HG02943 (cell line): ENCODE data around the gene PRR20G.
"Not testable (repeated sequence)": the region's sequence is repeated elsewhere in the genome, so short reads cannot be mapped to it uniquely, and the experiment has no call there.

Source experiments
- ATAC-seq: cut with Tn5 transposase; IDR thresholded peaks from one replicate; pipeline ENCODE4 v1.9.1; 2021; ENCODE audit warnings: mild to moderate bottlenecking, low read depth, moderate library complexity; ENCODE audit not compliant: unreplicated experiment

The PRR20G gene

GRCh38 chr3:127304121-127304744, 16.4 kb upstream of the PRR20G start:
- no peak for ATAC-seq

DNA sequence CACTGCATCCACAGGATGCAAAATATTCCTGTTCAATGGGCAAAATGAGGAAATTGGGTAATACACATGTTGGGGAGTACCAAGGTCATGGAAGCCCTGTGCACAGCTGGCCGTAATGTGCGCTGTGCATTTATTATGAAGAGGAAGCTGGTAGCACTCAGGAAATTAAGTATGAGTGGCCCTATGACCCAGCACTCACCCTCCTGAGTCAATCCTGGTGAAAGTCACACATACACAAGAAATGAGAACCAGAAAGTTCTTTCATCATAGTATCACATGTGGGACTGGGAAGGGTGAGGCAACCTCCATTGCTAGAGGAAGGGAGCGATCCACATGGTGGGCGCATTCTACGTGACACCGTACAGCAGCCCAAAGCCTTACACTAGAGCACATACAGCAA, 11.4 kb upstream of the PRR20G start:
- ATAC-seq = no peak

DNA sequence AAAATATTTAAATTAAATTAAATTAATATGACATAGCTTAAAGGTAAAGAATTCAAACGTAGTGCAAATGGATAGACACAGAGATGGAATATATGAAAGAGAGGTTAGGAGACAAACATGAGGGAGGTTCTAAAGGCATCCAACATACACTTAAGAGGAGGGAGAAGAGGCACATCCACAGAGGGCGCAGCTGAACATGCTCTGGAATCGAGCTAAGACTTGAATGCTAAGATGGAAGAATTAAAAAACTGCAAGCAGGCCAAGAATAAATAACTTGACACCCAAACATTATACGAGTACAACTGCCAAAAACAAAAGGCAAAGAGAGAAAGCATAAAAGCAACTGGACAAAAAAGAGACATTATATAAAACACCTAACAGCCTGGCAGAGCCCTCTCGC, 9.1 kb upstream of the PRR20G start:
- no peak for ATAC-seq

DNA sequence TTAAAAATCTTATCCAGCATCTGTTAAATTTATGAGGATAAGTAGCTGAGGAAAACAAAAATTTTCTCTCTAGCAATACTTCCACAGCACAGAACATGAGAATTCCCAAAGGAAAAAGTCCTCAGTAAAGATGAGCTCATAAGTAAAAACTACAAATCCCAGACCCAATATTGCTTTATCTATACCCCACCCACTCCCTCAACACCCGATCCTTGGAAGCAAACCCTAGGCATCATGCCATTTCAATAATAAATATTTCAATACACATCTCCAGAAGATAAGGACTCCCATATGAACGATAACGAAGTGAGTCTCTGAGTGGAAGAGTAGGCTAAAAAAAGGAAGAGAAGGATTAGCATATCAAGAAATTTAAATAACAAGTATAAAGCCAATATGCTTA, 8.3 kb upstream of the PRR20G start:
- ATAC-seq = no peak

- not testable (repeated sequence) for ATAC-seq
These were observed 5.8 kb upstream of the PRR20G start for GRCh38 chr3:127293650-127294049.

DNA sequence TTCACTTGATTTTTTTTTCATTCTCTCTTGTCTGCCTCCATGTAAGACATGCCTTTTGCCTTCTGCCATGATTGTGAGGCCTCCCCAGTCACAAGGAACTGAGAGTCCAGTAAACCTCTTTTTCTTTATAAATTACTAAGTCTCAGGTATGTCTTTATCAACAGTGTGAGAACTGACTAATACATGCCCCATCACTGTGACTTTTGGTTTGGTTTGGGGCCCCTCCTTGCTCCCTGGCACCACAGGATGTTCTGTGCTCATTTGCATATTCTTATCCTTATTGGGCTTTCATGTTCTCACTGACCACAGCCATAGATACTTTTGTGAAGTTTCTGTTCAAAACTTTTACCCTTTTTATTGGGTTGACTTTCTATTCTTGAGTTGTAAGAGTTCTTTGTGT, 3.8 kb upstream of the PRR20G start:
- no peak for ATAC-seq

DNA sequence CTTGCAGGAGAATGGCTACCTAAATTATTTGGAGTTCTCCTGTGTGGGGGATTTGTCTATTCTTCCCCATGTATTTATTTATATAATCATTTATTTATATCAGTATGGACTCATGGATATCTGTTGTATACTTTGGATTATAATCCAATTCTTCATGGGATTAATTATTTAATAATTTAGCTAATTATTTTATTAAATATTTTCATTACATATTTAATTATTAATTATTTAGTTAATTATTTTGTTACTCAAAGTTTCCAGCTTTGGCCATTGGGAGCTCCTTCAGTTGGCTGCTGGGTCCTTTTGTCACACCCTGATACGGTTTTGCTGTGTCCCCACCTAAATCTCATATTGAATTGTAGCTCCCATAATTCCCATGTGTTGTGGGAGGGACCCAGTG, 3.3 kb upstream of the PRR20G start:
- no peak for ATAC-seq

- ATAC-seq = no peak
These were observed 2.1 kb upstream of the PRR20G start for GRCh38 chr3:127289706-127290575.

GRCh38 chr3:127288921-127289705, 1.3 kb upstream of the PRR20G start:
- ATAC-seq = no peak

DNA sequence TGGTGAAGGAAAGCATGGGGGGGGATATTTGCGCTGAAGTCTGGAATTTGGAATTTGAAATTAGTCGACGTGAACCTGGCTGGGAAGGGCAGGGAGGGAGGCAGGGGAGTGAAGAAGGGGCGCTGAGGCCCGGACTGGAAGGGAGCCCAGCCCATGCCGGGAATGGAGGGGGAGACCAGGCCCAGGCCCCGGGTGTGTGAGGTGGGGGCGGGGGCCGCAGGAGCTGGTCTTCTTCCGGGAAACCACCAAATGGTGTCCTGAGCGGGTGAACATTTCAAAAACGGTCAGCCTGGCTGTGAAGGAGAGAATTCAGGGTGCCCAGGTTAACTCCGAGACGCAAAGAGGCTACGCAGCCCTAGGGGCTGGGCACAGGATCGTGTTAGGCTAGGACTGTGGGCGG, 497 bp upstream of the PRR20G start:
- ATAC-seq = no peak

- no peak for ATAC-seq
These were observed 1.2 kb downstream of the PRR20G start for GRCh38 chr3:127286571-127287140.

DNA sequence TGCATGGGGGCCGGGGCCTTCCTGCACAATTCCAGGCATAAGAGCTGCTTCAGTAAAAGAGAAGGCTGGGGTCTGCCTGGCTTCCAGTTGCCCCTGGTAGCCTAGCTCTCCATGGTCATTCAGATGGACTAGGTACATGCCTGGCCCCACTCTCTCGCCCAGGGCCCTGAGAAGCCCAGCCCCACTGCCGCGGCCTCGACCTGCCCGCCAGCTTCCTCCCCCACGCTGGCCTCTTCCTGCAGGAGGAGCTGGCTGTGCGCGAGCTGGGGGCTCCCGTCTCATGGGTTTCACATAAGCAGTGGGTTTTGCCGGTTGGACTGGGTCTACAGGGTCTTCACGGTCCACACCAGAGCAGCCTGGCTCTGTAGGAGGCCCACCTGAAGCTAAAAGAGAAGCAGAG, 3.6 kb downstream of the PRR20G start:
- no peak for ATAC-seq

- no peak for ATAC-seq
These were observed 10.3 kb downstream of the PRR20G start for GRCh38 chr3:127277561-127277960.

- ATAC-seq = no peak
These were observed 10.9 kb downstream of the PRR20G start for GRCh38 chr3:127276995-127277394.

DNA sequence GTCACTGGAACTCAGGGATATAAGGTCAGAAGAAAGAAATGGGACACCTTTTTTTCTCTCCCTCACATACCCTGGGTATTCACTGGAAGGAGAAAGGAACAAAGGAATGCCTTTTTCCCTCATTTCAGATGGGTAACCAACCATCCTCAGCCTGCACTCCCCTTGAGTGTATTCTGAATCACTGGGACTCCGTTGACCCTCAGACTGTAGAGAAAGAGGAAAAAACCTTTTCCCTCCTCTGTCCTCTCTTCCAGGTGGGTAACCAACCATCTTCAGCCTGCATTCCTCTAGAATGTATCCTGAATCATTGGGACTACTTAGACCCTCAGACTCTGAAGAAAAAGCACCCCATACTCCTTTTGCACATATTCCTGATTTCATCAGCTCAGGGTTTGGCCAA, 11.4 kb downstream of the PRR20G start:
- no peak for ATAC-seq

GRCh38 chr3:127275287-127275781, 12.5 kb downstream of the PRR20G start:
- ATAC-seq = no peak

- no peak for ATAC-seq
These were observed 13.6 kb downstream of the PRR20G start for GRCh38 chr3:127274200-127274760.

DNA sequence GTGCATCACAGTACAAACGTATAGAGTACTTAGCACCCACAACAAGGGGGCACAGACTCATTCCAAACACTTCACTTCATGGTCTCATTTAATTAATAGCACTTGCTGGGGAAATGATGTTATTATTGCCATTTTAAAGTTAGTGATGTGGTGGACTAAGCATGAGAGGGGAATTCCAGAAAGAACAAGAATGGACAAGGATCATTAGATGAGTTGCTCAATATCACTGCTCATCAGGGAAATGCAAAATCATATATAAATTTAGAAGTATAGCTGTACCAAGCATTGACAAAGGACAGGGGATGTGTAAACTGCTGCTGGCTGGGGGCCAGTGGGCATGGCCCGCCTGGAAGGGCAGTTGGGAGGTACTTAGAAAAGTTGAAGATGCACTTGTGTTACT, 14.6 kb downstream of the PRR20G start:
- no peak for ATAC-seq

DNA sequence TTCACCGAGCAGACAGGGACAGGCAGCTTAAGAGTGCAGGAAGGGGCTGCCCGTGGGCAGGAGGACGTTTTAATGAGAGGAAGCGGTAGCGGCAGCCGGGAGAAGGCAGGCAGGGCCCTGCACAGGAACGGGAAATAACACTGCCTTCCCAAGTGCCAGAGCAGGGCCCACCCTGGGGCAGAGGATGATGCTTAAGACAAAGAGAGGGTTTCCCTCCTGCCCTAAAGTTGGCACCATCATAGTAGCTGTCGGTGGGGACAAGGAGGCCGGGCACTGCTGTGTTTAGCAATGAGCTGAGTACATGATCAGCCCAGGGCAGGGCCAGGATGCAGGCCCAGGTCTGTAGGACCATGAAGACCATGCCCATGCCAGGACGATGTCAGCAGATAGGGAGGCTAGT, 21.7 kb downstream of the PRR20G start:
- ATAC-seq = no peak

GRCh38 chr3:127265581-127265981, 22.3 kb downstream of the PRR20G start:
- ATAC-seq = no peak
